Raji (cell line): Measurements from ENCODE around the gene EGFL7.

Source experiments
- POLR2A ChIP-seq: IDR thresholded peaks from 2 replicates; pipeline ENCODE4 v1.6.1; 2011; ENCODE audit warnings: low read depth, low read length, control low read depth; ENCODE audit not compliant: insufficient read depth

Gene EGFL7

DNA sequence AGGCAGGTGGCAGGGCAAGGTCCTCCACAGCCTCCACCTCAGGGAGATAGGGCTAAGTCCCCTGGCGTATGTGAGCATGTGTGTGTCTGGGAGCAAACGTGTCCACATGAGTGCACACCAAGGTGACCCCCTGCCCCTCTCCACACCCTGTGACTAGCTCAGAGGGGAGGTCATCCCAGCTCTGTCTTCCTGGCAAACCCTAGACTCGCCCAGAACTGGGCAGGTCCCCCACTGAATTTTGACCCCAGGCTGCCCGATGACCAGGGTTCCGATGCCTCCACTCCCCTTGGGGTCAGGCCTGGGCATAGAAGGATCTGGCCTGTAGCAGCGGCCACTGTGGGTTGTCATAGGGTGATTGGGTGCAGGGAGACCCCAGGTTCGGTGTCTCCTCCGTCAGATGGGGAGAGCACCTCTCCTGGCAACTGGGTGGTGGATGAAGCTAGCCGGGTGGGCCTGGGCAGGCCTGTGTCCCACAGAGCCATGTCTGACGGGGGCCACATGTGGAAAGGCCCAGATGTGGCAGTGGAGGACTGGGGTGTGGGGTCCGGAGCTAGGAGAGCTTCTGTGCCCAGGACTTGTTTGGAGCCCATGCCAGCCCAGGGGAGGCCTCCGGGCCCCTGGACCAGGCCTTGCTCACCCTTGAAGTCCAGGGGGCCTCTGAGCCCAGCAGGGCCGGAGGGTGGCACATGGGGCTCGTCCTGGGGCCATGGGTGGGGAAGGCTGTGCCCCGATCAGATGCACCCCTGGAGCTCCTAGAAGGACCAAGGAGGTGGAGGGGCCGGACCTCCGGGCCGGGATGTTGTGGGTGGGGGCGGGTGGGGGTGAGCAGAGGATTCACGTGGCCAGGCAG, 55.9 kb downstream of the EGFL7 start:
- TF ChIP-seq POLR2A: no peak

DNA sequence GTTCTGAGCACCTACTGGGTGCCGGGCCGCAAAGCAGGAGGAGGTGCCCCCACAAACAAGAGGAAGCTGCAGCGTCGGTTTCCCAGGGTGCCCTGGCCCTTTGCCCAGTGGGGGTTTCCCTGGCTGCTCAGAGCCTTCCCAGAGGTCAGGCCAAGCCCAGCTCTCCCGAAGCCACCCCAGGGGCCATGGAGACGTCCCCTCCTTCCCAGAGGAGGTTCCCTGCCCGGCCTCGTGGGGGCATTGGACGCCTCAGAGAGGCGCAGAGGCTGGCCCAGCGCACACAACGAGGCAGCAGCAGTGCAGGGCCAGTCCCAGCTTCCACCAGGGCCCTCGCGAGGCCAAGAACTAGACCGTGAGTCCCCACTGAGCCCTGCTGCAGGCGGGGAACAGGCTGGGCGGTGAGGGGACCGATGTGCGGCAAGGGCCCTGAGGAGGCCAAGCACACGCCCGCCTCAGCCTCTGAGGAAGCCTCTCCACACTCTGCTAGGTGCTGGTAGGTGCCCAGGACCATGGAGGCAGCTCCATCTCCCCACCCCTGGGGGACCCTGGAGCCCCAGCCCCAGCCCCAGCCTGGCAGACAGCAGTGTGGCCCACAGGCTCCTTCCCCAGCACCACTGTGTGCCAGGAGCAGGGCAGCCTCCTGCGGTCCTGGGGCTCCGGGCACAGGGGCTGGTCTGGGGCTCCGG, 56.6 kb downstream of the EGFL7 start:
- no peak for TF ChIP-seq POLR2A

DNA sequence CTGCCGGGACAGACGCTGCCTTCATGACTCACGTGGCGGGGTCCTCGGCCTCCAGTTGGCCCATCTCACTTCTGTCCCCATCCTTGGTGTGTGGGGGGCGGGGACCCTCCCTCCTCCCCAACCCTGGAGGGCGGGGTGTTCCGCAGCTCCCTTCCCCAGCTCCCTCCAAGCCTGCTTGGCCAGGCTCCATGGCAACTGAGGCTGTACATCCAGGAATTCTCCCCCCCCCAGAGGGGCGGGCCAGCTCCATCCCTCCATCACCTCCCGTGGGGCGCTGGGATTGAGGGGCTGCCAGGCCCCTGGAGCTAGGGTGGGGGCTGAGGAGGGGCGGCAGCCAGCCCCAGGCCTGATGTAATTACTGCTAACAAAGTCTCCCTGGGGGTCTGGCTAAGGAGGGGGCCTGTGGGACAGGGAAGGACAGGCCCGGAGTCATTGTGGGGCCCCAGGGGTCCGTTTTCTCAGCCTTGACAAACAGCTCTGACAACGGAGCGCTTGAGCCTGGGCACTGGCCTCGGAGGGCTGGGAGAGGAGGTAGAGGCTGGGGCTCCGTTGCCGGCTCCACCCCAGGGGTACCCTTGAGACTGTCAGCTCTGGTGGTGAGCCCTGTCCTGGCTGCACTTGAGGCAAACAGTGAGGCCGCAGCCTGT, 57.7 kb downstream of the EGFL7 start:
- no peak for TF ChIP-seq POLR2A

DNA sequence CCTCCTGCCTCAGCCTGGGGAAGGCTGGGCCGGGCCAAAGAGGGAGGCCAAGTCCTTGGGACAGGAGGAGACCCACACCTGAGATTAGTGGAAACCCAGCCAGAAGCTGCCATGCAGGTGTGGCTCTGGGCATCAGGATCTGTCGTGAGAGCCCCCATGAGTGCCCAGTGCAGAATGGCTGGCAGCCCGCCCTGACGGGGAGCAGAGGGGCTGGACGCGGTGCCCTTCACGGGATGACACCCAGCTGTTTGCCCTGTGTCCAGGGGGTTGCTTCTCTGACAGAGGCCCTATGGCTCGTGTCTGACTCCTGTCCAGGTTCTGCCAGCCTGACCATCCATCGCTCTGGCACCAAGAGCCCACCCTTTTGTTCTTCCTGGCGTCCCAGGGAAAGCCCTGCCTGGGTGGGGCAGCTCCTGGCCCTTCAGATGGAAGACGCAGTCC, 58.2 kb downstream of the EGFL7 start:
- no peak for TF ChIP-seq POLR2A

DNA sequence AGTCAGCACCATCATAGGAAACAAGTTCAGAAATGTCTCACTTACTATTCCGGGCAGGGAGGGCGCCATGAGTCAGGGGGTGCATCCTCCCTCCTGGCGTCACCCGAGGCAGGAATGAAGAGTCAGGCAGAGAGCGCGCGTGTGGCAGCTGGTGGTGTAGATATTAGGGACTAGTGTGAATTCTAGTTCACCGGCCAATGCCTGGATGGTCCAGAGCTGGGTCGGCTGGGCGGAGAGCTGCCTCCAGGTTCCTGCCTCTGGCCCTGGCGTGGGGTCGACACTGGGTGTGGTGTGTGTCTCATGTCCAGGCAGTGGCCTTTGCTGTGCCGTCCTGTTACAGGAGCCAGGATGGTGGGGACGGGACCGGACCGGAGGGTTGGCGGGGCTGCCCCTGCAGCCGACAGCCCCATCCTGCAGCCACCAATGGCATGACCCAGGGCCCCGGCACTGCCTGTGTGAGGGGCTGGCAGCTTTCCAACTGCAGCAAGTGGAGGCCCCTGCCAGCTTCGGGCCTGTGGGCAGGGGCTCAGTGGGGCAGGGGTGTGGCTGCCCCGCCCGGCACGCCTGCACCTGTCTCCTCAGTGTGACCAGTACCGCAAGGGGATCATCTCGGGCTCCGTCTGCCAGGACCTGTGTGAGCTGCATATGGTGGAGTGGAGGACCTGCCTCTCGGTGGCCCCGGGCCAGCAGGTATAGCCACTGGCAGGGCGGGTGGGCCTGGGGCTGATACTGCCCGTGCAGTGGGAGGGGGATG, 58.8 kb downstream of the EGFL7 start:
- TF ChIP-seq POLR2A: peak; percentile 11; the same call in 1 of the 2 replicates
